Fibroblast of villous mesenchyme (primary cell): ENCODE results near the gene SHISAL2A. TPM values are rescaled to one million over a fixed set of nuclear protein-coding genes. Genes with fewer than 3 reads are reported as not detected.

ENCODE experiments used
- DNase-seq: peaks from one replicate; pipeline ENCODE4 v3.0.0-alpha.2; 2010; ENCODE audit warnings: low read depth
- H3K4me3 ChIP-seq: 2 replicates; pipeline ENCODE4 v1.5.1; 2011; ENCODE audit warnings: low read depth, mild to moderate bottlenecking, low read length
- total RNA-seq: library from RNA; depleted of rRNA; stranded (reverse); fragments of >200 nt; gene quantifications from 2 replicates; pipeline ENCODE4 v1.2.3, GENCODE V29; 2012
- TF ChIP-seq, protein P1 (sequence below): IDR thresholded peaks from 2 replicates; pipeline ENCODE4 v1.5.1; 2012; ENCODE audit warnings: low read depth, mild to moderate bottlenecking, low read length; ENCODE audit not compliant: insufficient read depth

SHISAL2A gene
- total RNA-seq, 1 donor, result not detected

DNA sequence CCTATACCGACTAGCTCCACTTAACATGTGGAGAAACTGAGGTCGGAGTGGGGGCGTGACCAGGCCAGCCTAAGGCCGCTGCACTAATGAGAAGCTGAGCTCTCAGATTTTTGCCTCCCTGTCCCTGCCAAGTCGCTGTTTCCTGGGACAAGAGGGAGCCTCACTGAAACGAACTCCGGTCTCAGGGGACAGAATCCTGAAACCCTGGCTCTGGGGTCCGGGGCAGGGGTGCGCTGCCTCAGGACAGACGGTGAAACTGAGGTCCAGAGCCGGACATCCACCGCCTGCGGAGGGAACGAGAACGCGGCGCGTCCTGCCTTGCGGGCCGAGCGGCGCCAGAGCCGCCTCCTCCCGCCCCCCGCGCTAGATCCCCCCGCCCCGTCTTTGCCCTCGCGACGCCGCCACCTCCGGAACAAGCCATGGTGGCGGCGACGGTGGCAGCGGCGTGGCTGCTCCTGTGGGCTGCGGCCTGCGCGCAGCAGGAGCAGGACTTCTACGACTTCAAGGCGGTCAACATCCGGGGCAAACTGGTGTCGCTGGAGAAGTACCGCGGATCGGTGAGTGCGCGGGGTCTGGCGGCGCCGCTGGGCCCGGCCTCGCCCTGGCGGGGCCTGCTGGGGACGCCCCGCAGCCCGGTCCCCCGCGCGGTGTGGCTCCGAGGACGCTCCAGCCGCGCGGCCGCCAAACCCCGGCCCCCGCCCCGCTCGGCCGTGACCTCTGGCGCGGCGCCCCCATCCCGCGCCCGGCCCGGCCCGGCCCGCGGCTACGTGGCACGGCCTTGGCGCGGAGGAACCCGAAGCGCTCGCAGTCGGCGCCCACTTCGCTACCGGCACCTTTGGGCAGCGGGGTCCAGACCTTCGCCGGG lies 30.7 kb upstream of the SHISAL2A start, which contains the start of gene GPX7:
TSS of gene GPX7 (plus strand) at position 381 of the 865 bp plus-strand sequence. CDS start at position 420, 39 bp downstream.
- TF ChIP-seq, protein P1, sequence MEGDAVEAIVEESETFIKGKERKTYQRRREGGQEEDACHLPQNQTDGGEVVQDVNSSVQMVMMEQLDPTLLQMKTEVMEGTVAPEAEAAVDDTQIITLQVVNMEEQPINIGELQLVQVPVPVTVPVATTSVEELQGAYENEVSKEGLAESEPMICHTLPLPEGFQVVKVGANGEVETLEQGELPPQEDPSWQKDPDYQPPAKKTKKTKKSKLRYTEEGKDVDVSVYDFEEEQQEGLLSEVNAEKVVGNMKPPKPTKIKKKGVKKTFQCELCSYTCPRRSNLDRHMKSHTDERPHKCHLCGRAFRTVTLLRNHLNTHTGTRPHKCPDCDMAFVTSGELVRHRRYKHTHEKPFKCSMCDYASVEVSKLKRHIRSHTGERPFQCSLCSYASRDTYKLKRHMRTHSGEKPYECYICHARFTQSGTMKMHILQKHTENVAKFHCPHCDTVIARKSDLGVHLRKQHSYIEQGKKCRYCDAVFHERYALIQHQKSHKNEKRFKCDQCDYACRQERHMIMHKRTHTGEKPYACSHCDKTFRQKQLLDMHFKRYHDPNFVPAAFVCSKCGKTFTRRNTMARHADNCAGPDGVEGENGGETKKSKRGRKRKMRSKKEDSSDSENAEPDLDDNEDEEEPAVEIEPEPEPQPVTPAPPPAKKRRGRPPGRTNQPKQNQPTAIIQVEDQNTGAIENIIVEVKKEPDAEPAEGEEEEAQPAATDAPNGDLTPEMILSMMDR, result no peak
- peak within 1 kb of the TSS; percentile 50 for H3K4me3 ChIP-seq

DNA sequence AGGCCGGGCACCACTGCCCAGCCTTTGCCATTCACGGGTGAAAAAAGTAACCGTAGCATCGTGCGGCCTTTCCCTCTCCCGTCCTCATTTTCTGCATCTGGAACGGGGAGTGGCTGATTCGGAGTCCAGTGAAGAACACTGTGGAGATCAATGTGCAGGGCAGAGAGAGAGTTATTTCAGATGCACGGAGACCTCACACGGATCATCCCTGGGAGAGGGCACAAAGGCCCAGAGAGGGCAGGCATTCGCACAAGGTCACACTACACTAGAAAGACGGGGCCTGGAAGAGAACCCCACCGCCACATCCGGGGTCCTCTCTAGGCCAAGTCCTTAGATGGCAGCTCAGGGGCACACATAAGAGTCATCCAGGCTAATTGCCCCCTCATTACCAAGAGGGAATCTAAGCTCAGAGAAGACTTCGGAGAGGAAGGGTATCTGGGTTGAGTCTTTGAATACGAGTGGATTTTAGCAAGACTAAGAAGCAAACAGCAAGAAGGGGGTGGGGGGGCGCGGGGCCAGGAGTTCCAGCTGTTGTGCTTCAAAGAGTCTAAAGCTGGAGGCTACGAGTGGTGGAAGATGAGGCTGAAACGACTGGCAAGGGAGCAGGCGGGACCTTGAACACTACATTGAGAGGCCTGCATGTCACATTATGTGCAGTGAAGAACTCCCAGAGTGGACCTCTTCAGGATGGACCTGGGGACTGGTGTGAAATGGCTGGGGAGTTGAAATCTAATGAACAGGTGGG lies 29.9 kb upstream of the SHISAL2A start:
- TF ChIP-seq, protein P1, result no peak

More for the DNA sequence above, 30.7 kb upstream of the SHISAL2A start, which contains the start of gene GPX7:
- DNase-seq, result peak; percentile 56

DNA sequence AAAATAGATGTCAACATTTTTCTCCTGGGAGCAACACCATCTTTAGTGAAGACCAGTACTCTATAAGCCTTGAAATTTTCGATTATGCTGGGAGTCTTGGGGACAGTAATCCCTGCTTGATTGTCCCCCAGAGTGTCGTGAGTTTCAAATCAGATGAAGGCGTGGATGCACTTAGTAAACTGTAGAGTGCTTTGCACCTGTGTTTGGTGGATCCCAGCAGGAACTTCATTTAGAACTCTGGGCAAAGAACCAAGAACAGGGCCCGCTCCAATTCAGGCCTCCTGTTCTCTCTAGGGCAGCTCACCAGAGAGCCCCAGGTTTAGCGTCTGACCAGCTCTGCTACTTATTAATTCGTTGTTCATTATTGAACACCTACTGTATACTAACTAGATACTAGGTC lies 29.3 kb upstream of the SHISAL2A start:
- TF ChIP-seq, protein P1, result no peak
- DNase-seq, result no peak
- no peak overlapping the region for H3K4me3 ChIP-seq

More for the DNA sequence above, 29.9 kb upstream of the SHISAL2A start:
- H3K4me3 ChIP-seq, result peak overlapping the region; percentile 46
- peak; percentile 29 for DNase-seq

DNA sequence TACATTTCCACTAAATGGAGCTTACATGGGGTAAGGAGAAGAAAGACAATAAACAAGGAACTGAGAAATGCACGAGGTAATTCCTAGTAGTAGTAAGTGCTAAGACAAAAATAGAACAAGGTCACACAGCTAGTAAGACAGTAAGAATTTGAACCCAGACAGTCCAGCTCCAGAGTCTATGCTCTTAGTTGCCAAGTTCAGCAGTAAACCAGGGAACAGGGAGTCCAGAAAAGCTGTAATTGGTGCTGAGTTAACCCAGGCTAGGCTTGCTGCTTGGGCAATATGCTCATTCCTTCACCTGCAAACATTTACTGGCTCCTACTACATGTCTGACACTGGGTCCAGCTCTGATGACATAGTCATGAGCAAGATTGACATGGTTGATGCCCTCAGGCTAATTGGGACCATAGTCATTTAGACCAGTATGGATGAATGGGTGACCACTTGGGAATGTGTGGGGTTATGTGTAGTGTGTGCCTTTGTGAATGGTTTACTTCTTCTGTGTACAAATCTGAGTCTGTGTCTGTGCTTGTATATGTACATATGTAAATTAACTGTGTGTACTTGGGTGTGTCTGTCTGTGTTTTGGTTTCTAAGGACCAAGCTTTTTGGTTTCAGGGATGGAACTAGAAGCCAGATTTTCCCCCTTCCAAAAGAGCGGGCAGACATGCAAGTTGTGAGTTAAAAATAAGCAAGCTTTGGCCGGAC lies 28.8 kb upstream of the SHISAL2A start:
- TF ChIP-seq, protein P1, result no peak
- DNase-seq, result no peak

DNA sequence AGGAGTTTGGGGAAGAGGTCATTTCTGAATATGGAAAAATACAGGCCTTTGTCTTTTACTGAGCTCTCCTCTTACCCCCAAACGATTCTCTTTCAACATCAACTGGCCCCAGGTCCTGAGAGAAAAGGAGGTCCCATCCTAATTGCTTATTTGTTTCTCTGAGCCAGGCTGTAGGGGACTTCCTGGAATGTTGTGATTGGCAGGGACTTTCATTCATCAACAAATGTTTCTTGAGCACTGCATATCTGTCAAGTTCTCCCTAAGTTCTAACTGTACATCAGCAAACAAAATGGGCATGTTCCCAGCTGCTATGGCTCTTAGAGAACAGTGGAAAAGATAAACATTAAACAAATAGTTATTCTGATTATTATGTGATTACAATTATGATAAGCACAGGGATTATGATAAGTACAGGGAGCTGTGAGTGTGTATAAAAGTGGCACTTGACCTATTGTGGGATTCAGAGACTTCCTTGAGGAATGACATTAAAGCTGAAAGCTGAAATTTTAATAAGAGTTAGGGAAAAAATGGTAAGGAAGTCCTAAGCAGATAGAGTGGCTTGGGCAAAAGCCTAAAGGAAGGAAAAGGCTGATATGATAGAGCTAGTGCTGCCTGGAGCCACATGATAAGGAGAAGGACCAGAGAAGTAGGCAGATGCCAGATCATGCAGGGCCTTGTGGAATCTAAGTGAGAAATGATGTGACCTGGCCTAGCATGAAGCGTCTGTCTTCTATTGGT lies 19.2 kb upstream of the SHISAL2A start:
- DNase-seq, result no peak
- H3K4me3 ChIP-seq, result no peak overlapping the region
- TF ChIP-seq, protein P1, result no peak

More for the DNA sequence above, 28.8 kb upstream of the SHISAL2A start:
- no peak overlapping the region for H3K4me3 ChIP-seq

DNA sequence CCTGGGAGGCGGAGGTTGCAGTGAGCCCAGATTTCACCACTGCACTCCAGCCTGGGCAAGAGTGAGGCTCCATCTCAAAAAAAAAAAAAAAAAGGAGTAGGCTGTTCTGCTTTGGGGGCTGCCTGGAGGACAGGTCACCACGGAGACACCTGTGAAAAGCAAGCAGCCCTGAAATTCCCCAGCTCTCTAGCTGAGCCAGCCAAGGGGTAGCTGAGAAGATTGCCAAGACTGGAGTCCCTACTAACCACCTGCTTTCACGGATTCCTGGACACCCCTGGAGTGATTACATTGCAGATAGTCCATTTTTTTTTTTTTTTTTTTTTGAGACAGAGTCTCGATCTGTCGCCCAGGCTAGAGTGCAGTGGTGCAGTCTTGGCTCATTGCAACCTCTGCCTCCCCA lies 18.3 kb upstream of the SHISAL2A start:
- no peak overlapping the region for H3K4me3 ChIP-seq
- no peak for DNase-seq
- TF ChIP-seq, protein P1, result no peak
